ENCODE data around the gene FOXP1. TPM values are rescaled to one million over a fixed set of nuclear protein-coding genes. Genes with fewer than 3 reads are reported as not detected.

The FOXP1 gene
- total and polyA plus RNA-seq, 9 of the 15 experiments (the other 6 are each of a cell fraction or from before 2014, with no cell fraction given): 7.7 to 34.5 (median 13.7) TPM

DNA sequence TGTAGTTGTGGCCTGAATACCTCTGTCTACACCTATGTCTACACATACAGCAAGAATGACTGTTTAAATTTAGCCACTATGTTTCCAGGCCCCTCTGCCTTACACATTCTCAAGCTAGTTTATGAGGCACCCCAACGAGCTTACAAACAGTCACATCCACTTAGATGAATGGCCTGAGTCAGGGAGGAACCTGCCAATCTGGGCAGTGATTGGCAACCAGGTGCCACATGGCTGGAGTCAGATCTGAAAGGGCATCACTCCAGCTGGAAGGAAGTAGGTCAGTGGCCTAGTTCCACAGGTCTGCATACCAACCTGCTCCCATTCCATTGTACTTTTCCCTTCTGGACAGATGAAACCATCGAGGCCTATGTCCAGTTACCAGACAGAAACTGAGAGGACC is 136.3 kb downstream of the FOXP1 start:
- 57% methylated on average over 2 of the region's 2 CpGs for WGBS (ENCODE audit: insufficient coverage, low coverage, missing lambda C conversion rate)
- ChIA-PET CTCF (ENCODE audit: low intra/inter-chr PET ratio) (no interaction called here), POLR2A (no interaction called here)
- no TSS peak for BruUV-seq (replicated peaks)
- peaks cover 0 to 8% of the 10 kb centered on the region in 2 experiments; a peak in 4 of 5 replicates for H3K4me1 ChIP-seq (replicated peaks in 1 of 2; ENCODE audit: control insufficient read depth in 2 of 2, insufficient read depth in 2 of 2, low read length in 2 of 2)
- no peaks in the 10 kb centered on the region for H3K27me3 ChIP-seq (ENCODE audit: control insufficient read depth in 2 of 2, insufficient read depth in 2 of 2, low read length in 2 of 2)
- in situ Hi-C loops (cut with MboI): no loop called here
- H4K20me1 ChIP-seq (replicated peaks; ENCODE audit: control insufficient read depth, insufficient read depth, low read length): no peaks in the 10 kb centered on the region
- no peak for DNase-seq (ENCODE audit: extremely low read depth in 1 of 4, low spot score in 3 of 4)
- FAIRE-seq: no peak
- no peaks in the 10 kb centered on the region for H3K9me3 ChIP-seq (replicated peaks; ENCODE audit: control insufficient read depth, insufficient read depth, low read depth, low read length)
- TF ChIP-seq GABPA (tag; conservative IDR thresholded peaks at IDR 0.05; ENCODE audit: low read depth) (no peak), SMARCA5 (IDR thresholded peaks at IDR 0.05) (no peak), PRPF4 (IDR thresholded peaks at IDR 0.05; ENCODE audit: insufficient read depth, low read depth, low read length, poor library complexity, severe bottlenecking) (no peak), LARP7 (IDR thresholded peaks at IDR 0.05) (no peak), TAF9B (IDR thresholded peaks at IDR 0.05; ENCODE audit: partially characterized antibody) (no peak), FOS (IDR thresholded peaks at IDR 0.05; ENCODE audit: extremely low read depth, insufficient read length) (no peak), RBM25 (IDR thresholded peaks at IDR 0.05; ENCODE audit: low read depth, low read length, severe bottlenecking) (no peak), EGR1 (conservative IDR thresholded peaks at IDR 0.05) (no peak), ZNF592 (IDR thresholded peaks at IDR 0.05) (no peak), FOXP4 (CRISPR knock-in tag; IDR thresholded peaks at IDR 0.05; ENCODE audit: borderline replicate concordance) (no peak), MECOM (CRISPR knock-in tag; IDR thresholded peaks at IDR 0.05) (no peak), SAFB2 (IDR thresholded peaks at IDR 0.05; ENCODE audit: borderline replicate concordance, low read depth, low read length, severe bottlenecking) (no peak)
- no peak overlapping the region for H3K4me2 ChIP-seq (ENCODE audit: insufficient read depth, low read length)
- no peaks in the 10 kb centered on the region for H3K36me3 ChIP-seq (ENCODE audit: control insufficient read depth, insufficient read depth, low read length)
- H3K79me2 ChIP-seq (ENCODE audit: control insufficient read depth, insufficient read depth, low read length): no peaks in the 10 kb centered on the region
- intact Hi-C loops (cut with micrococcal nuclease): no loop called here
- H3K4me3 ChIP-seq: no peak overlapping the region
- no peak overlapping the region for H3K27ac ChIP-seq (ENCODE audit: extremely low read depth, low read depth, low read length)
- ATAC-seq: no peak
- no peaks in the 10 kb centered on the region for H3K9me1 ChIP-seq (ENCODE audit: control insufficient read depth, insufficient read depth, low read length)
- no peak overlapping the region for H2AFZ ChIP-seq (ENCODE audit: low read depth, low read length)
- H3K9ac ChIP-seq (ENCODE audit: insufficient read depth in 1 of 2, low read depth in 2 of 2, low read length in 2 of 2): no peak overlapping the region
